ENCODE measurements around the gene SEPTIN12. TPM values are rescaled to one million over a fixed set of nuclear protein-coding genes. Genes with fewer than 3 reads are reported as not detected.

Gene SEPTIN12
- not detected for total RNA-seq
- long read RNA-seq: 0 reads

GRCh38 chr16:4787627-4788482 lies at the start of gene SEPTIN12:
SEPTIN12 (minus strand) TSS chr16:4788345; CDS start chr16:4787645, 700 bp downstream.
- Histone ChIP-seq H3K4me1 (no peaks in the 10 kb centered on the region), H3K27ac (no peak within 1 kb of the TSS), H3K27me3 (no peaks in the 10 kb centered on the region), H3K36me3 (no peaks in the 10 kb centered on the region), H3K4me3 (no peak within 1 kb of the TSS), H3K9me3 (no peaks in the 10 kb centered on the region)
- intact Hi-C loops (cut with DNase I): no loop called here
- DNase-seq (no peak), ATAC-seq (peak; percentile 9)
- TF ChIP-seq CTCF (IDR thresholded peaks at IDR 0.05): no peak

- no peak for TF ChIP-seq CTCF (IDR thresholded peaks at IDR 0.05)
- peaks cover 95% of the 10 kb centered on the region for H3K36me3 ChIP-seq
- DNase-seq (no peak), ATAC-seq (no peak)
- H3K27ac ChIP-seq: no peak overlapping the region
- H3K9me3 ChIP-seq: no peaks in the 10 kb centered on the region
- intact Hi-C loops (cut with DNase I): no loop called here
- H3K27me3 ChIP-seq: no peaks in the 10 kb centered on the region
- no peaks in the 10 kb centered on the region for H3K4me1 ChIP-seq
- no peak overlapping the region for H3K4me3 ChIP-seq
These were observed 48.6 kb upstream of the SEPTIN12 start for GRCh38 chr16:4836727-4837126.

- peaks cover 95% of the 10 kb centered on the region for H3K36me3 ChIP-seq
- intact Hi-C loops (cut with DNase I): no loop called here
- H3K4me1 ChIP-seq: no peaks in the 10 kb centered on the region
- DNase-seq (no peak), ATAC-seq (no peak)
- no peak overlapping the region for H3K27ac ChIP-seq
- H3K4me3 ChIP-seq: no peak overlapping the region
- H3K27me3 ChIP-seq: no peaks in the 10 kb centered on the region
- no peak for TF ChIP-seq CTCF (IDR thresholded peaks at IDR 0.05)
- H3K9me3 ChIP-seq: no peaks in the 10 kb centered on the region
These were observed 45.4 kb upstream of the SEPTIN12 start for GRCh38 chr16:4833584-4833983.

- no peaks in the 10 kb centered on the region for H3K9me3 ChIP-seq
- no peak for DNase-seq
- intact Hi-C loops (cut with DNase I): no loop called here
These were observed 44.7 kb upstream of the SEPTIN12 start for GRCh38 chr16:4832698-4833343.

GRCh38 chr16:4831616-4832015 lies 43.5 kb upstream of the SEPTIN12 start:
- no peak overlapping the region for H3K27ac ChIP-seq
- H3K36me3 ChIP-seq: peaks cover 95% of the 10 kb centered on the region
- no peak overlapping the region for H3K4me3 ChIP-seq
- DNase-seq (no peak), ATAC-seq (no peak)
- intact Hi-C loops (cut with DNase I): no loop called here
- no peaks in the 10 kb centered on the region for H3K4me1 ChIP-seq
- no peak for TF ChIP-seq CTCF (IDR thresholded peaks at IDR 0.05)
- H3K9me3 ChIP-seq: no peaks in the 10 kb centered on the region
- H3K27me3 ChIP-seq: no peaks in the 10 kb centered on the region

More at GRCh38 chr16:4832698-4833343, 44.7 kb upstream of the SEPTIN12 start:
- Histone ChIP-seq H3K36me3 (peaks cover 95% of the 10 kb centered on the region), H3K4me1 (no peaks in the 10 kb centered on the region), H3K27ac (no peak overlapping the region), H3K4me3 (no peak overlapping the region), H3K27me3 (no peaks in the 10 kb centered on the region)
- no peak for TF ChIP-seq CTCF (IDR thresholded peaks at IDR 0.05)
- ATAC-seq: no peak
